ENCODE data around the gene CHN2. TPM values are rescaled to one million over a fixed set of nuclear protein-coding genes. Genes with fewer than 3 reads are reported as not detected.

Gene CHN2
- total RNA-seq, 4 donors from 2014 or later, result 7.6 to 15.3 (median 10.0) TPM

DNA sequence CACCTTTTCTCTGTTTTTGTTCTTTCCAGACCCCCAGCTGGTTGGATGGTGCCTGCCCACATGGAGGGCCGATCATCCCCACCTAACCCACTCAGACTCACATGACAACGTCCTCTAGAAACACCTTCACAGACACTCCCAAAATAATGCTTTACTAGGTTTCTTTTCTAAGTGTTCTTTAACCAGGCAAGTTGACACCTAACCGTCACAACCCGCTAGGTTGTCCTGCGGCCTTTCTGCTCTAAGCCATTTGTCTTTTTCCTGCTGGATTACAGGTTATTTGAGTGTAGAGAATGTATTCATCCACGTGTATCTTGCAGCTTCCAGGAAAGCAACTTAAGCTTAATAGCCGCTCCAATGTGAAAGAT is 54.8 kb downstream of the CHN2 start:
- no peaks in the 10 kb centered on the region for H3K4me1 ChIP-seq
- no peaks in the 10 kb centered on the region for H3K9me3 ChIP-seq
- no peaks in the 10 kb centered on the region for H3K36me3 ChIP-seq
- WGBS, 2 donors (ENCODE audit: low coverage in 1 of 2), result 81 to 90% methylated on average over 5 to 7 of the region's 7 CpGs
- no peak for ATAC-seq
- H3K27me3 ChIP-seq, result peaks cover 8% of the 10 kb centered on the region
- no peak overlapping the region for H3K4me3 ChIP-seq
- no peak for TF ChIP-seq POLR2A (IDR thresholded peaks at IDR 0.05)
- TF ChIP-seq POLR2AphosphoS5 (IDR thresholded peaks at IDR 0.05), result no peak
- TF ChIP-seq, protein P1, sequence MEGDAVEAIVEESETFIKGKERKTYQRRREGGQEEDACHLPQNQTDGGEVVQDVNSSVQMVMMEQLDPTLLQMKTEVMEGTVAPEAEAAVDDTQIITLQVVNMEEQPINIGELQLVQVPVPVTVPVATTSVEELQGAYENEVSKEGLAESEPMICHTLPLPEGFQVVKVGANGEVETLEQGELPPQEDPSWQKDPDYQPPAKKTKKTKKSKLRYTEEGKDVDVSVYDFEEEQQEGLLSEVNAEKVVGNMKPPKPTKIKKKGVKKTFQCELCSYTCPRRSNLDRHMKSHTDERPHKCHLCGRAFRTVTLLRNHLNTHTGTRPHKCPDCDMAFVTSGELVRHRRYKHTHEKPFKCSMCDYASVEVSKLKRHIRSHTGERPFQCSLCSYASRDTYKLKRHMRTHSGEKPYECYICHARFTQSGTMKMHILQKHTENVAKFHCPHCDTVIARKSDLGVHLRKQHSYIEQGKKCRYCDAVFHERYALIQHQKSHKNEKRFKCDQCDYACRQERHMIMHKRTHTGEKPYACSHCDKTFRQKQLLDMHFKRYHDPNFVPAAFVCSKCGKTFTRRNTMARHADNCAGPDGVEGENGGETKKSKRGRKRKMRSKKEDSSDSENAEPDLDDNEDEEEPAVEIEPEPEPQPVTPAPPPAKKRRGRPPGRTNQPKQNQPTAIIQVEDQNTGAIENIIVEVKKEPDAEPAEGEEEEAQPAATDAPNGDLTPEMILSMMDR (IDR thresholded peaks at IDR 0.05), result no peak
- TF ChIP-seq EP300 (IDR thresholded peaks at IDR 0.05), result no peak
- peak overlapping the region in 1 of 4 donors; percentile 44 for H3K27ac ChIP-seq

DNA sequence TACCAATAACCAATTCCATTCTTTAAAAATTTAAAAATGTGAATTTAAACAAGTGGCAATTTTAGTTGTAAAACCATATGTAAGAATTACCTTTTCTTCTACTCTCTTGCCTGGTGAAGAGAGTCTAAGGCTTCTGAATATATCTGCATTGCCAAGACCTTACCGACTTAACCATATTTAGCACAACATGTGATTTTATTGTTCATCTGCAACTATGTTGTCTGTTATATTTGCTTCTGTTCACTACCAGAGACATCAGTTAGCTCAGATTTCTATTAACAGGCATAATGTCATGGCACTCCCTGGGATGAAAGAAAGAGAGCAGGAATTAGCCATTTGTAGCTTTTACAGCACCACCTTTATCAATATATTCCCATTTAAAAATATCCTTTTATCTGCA is 55.3 kb downstream of the CHN2 start:
- no peak for ATAC-seq

DNA sequence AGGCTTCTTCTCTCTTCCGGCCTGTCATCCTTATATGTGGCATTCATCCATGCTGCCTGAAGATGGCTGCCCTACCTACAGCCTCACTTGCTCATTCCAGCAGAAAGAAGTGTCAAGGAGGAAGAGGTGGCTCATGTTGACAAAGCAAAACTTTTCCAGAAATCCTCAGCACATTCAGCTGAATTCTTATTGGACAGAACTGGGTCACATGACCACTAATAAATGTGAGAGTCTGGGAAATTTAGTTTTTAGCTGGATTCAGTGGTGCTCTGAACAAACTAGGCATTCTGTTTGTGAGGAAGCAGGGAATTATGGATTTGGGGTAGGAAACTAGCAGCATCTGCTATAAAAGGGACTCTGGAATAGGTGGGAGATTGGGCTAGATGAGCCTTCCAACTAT is 58.6 kb downstream of the CHN2 start:
- no peaks in the 10 kb centered on the region for H3K36me3 ChIP-seq
- H3K4me1 ChIP-seq, result no peaks in the 10 kb centered on the region
- ATAC-seq, result no peak
- no peaks in the 10 kb centered on the region for H3K9me3 ChIP-seq
- TF ChIP-seq EP300 (IDR thresholded peaks at IDR 0.05) (no peak), POLR2A (IDR thresholded peaks at IDR 0.05) (no peak), POLR2AphosphoS5 (IDR thresholded peaks at IDR 0.05) (no peak)
- TF ChIP-seq, protein P1 (IDR thresholded peaks at IDR 0.05), result no peak
- no peak overlapping the region for H3K27ac ChIP-seq
- 91% methylated on average over 1 of the region's 1 CpG; no CpG with 5 or more reads in 1 of the 2 donors for WGBS, 2 donors (ENCODE audit: low coverage in 1 of 2)
- no peak overlapping the region for H3K4me3 ChIP-seq
- no peaks in the 10 kb centered on the region for H3K27me3 ChIP-seq

More for the DNA sequence above, 55.3 kb downstream of the CHN2 start:
- Histone ChIP-seq H3K9me3 (no peaks in the 10 kb centered on the region), H3K4me1 (no peaks in the 10 kb centered on the region), H3K27me3 (peaks cover 5% of the 10 kb centered on the region), H3K4me3 (no peak overlapping the region), H3K36me3 (no peaks in the 10 kb centered on the region), H3K27ac (no peak overlapping the region)
- TF ChIP-seq POLR2AphosphoS5 (IDR thresholded peaks at IDR 0.05), result no peak
- 92 to 93% methylated on average over 1 of the region's 1 CpG for WGBS, 2 donors (ENCODE audit: low coverage in 1 of 2)

DNA sequence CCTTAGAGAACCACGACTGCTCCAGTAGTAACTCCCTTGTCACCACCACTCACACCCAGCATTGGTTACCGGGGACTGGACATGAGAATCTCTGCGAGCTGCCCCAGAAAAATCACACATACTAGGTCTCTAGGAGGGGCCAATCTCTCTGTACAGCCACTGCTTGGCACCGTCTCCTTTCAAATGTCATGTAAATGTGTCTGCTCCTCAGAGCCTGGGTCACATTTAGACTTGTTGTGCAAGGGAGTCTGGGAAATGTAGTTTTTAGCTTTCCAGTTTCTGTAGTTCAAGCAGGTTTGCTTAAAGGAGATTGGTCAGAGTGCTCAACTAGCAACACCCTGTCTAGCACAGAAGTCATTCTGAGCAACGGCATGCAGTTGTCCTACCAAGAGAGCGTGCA is 60.0 kb downstream of the CHN2 start:
- TF ChIP-seq, protein P1 (IDR thresholded peaks at IDR 0.05), result no peak
- 67 to 83% methylated on average over 2 to 6 of the region's 6 CpGs for WGBS, 2 donors (ENCODE audit: low coverage in 1 of 2)

DNA sequence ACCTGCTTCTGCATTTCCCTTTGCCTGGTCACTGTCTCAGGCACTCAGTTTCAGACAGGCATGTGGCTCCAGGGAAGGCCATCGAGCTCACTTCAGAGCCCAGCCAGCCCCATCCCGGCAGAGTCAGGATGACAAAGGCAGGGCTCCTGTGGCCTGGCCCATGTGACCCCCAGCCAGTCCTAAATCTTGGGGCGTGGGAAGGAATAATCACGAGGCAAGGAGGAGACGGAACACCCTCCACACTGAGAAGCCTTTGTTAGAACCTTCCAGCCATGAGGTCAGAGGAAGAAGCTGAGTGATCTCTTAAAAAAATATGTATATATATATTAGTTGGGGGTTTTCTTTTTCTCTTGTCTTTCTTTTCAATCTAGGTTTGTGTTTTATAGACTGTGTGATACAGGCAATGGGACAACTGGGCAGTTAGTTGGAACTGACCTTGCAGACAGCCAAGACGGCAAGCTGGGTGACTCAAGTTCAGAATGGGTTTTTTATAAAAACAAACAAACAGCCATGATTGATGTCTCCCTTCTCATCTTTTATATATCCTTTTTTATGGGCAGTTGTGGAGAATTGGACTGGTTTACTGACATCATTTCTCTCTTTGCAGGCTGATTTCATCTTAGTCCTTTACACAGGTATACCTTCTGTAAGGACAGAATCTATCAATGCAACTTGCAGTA is 60.8 kb downstream of the CHN2 start:
- WGBS, 2 donors (ENCODE audit: low coverage in 1 of 2), result 63 to 64% methylated on average over 4 to 6 of the region's 6 CpGs
- TF ChIP-seq EP300 (IDR thresholded peaks at IDR 0.05) (no peak), POLR2AphosphoS5 (IDR thresholded peaks at IDR 0.05) (no peak), POLR2A (IDR thresholded peaks at IDR 0.05) (no peak)
- TF ChIP-seq, protein P1 (IDR thresholded peaks at IDR 0.05), result no peak
- no peak for ATAC-seq
- no peaks in the 10 kb centered on the region for H3K27me3 ChIP-seq
- no peaks in the 10 kb centered on the region for H3K4me1 ChIP-seq
- H3K4me3 ChIP-seq, result no peak overlapping the region
- no peak overlapping the region for H3K27ac ChIP-seq
- no peaks in the 10 kb centered on the region for H3K9me3 ChIP-seq
- no peaks in the 10 kb centered on the region for H3K36me3 ChIP-seq

More for the DNA sequence above, 60.0 kb downstream of the CHN2 start:
- Histone ChIP-seq H3K9me3 (no peaks in the 10 kb centered on the region), H3K27me3 (no peaks in the 10 kb centered on the region), H3K4me1 (no peaks in the 10 kb centered on the region), H3K36me3 (no peaks in the 10 kb centered on the region), H3K4me3 (no peak overlapping the region), H3K27ac (no peak overlapping the region)
- no peak for ATAC-seq
